Activated T-helper 17 cell treated with anti-CD3 and anti-CD28 coated beads, Interleukin-2, amount 50 U/mL, for 72 hours (primary cell): Measurements from ENCODE around the gene PMF1. TPM values are rescaled to one million over a fixed set of nuclear protein-coding genes. Genes with fewer than 3 reads are reported as not detected.
"Not testable (repeated sequence)": the region's sequence is repeated elsewhere in the genome, so short reads cannot be mapped to it uniquely, and the experiment has no call there.

ENCODE experiments used
- ATAC-seq: fragments of 150-1000 bp; cut with Tn5 transposase; replicated peaks from 2 replicates; pipeline ENCODE4 v1.10.0; 2021; ENCODE audit warnings: mild to moderate bottlenecking, moderate library complexity
- H3K27ac Mint-ChIP-seq: one replicate; pipeline ENCODE4 v1.8.0; 2022; ENCODE audit warnings: mixed read lengths
- H3K27me3 Mint-ChIP-seq: one replicate; pipeline ENCODE4 v1.8.0; 2022; ENCODE audit warnings: mixed read lengths
- H3K36me3 Mint-ChIP-seq: one replicate; pipeline ENCODE4 v1.8.0; 2022; ENCODE audit warnings: low read depth, mild to moderate bottlenecking, mixed read lengths
- H3K4me1 Mint-ChIP-seq: one replicate; pipeline ENCODE4 v1.8.0; 2022; ENCODE audit warnings: mixed read lengths
- H3K4me3 Mint-ChIP-seq: one replicate; pipeline ENCODE4 v1.8.0; 2022; ENCODE audit warnings: mild to moderate bottlenecking, mixed read lengths
- H3K9me3 Mint-ChIP-seq: one replicate; pipeline ENCODE4 v1.8.0; 2022; ENCODE audit warnings: mixed read lengths
- total RNA-seq, 2 donors: library from RNA; stranded (reverse); gene quantifications; one replicate each; pipeline ENCODE4 v1.2.3, GENCODE V29; 2022

Gene PMF1
- 10 to 100 TPM; 85.6 to 87.3 TPM for total RNA-seq

- Mint-ChIP-seq H3K27ac (peak within 1 kb of the TSS; percentile 92), H3K4me3 (peak within 1 kb of the TSS; percentile 84), H3K27me3 (no peaks in the 10 kb centered on the region), H3K4me1 (peaks cover 11% of the 10 kb centered on the region), H3K36me3 (peaks cover 91% of the 10 kb centered on the region), H3K9me3 (no peaks in the 10 kb centered on the region)
- peak; percentile 91 for ATAC-seq
Observed at GRCh38 chr1:156212833-156213643, at the start of gene PMF1. Gene PMF1, plus strand, starts transcription at chr1:156213007. Its CDS starts 9 bp downstream, at chr1:156213016.

- peaks cover 38% of the 10 kb centered on the region for H3K36me3 Mint-ChIP-seq
- H3K9me3 Mint-ChIP-seq, result peaks cover 3% of the 10 kb centered on the region
- no peaks in the 10 kb centered on the region for H3K27me3 Mint-ChIP-seq
Observed at GRCh38 chr1:156163712-156164111, 49.1 kb upstream of the PMF1 start.

GRCh38 chr1:156164125-156164831, 48.5 kb upstream of the PMF1 start:
- Mint-ChIP-seq H3K4me1 (peaks cover 36% of the 10 kb centered on the region), H3K36me3 (peaks cover 37% of the 10 kb centered on the region), H3K27ac (no peak overlapping the region), H3K4me3 (peak overlapping the region; percentile 67), H3K9me3 (peaks cover 3% of the 10 kb centered on the region), H3K27me3 (no peaks in the 10 kb centered on the region)
- no peak for ATAC-seq

More at GRCh38 chr1:156163712-156164111, 49.1 kb upstream of the PMF1 start:
- H3K27ac Mint-ChIP-seq, result no peak overlapping the region
- no peak overlapping the region for H3K4me3 Mint-ChIP-seq
- ATAC-seq, result no peak
- peaks cover 39% of the 10 kb centered on the region for H3K4me1 Mint-ChIP-seq

- Mint-ChIP-seq H3K4me1 (peaks cover 28% of the 10 kb centered on the region), H3K27ac (peak overlapping the region; percentile 87)
- peak; percentile 48 for ATAC-seq
Observed at GRCh38 chr1:156165083-156165482, 47.7 kb upstream of the PMF1 start.

GRCh38 chr1:156167536-156167935, 45.3 kb upstream of the PMF1 start:
- Mint-ChIP-seq H3K36me3 (peaks cover 19% of the 10 kb centered on the region), H3K27ac (no peak overlapping the region), H3K9me3 (peaks cover 3% of the 10 kb centered on the region), H3K4me3 (no peak overlapping the region), H3K27me3 (no peaks in the 10 kb centered on the region), H3K4me1 (peaks cover 14% of the 10 kb centered on the region)
- no peak for ATAC-seq

More at GRCh38 chr1:156165083-156165482, 47.7 kb upstream of the PMF1 start:
- Mint-ChIP-seq H3K36me3 (peaks cover 29% of the 10 kb centered on the region), H3K4me3 (peak overlapping the region; percentile 67), H3K9me3 (peaks cover 3% of the 10 kb centered on the region), H3K27me3 (no peaks in the 10 kb centered on the region)

- ATAC-seq, result peak; percentile 42
- Mint-ChIP-seq H3K36me3 (peaks cover 30% of the 10 kb centered on the region), H3K9me3 (no peaks in the 10 kb centered on the region), H3K27me3 (peaks cover 11% of the 10 kb centered on the region), H3K4me1 (peaks cover 11% of the 10 kb centered on the region), H3K4me3 (peak overlapping the region; percentile 55), H3K27ac (peak overlapping the region; percentile 90)
Observed at GRCh38 chr1:156172696-156173470, 39.9 kb upstream of the PMF1 start.

- H3K4me1 Mint-ChIP-seq, result peaks cover 18% of the 10 kb centered on the region
- H3K27me3 Mint-ChIP-seq, result peaks cover 11% of the 10 kb centered on the region
- no peak overlapping the region for H3K4me3 Mint-ChIP-seq
- peak overlapping the region; percentile 48 for H3K27ac Mint-ChIP-seq
- no peaks in the 10 kb centered on the region for H3K9me3 Mint-ChIP-seq
- H3K36me3 Mint-ChIP-seq, result peaks cover 26% of the 10 kb centered on the region
- no peak for ATAC-seq
Observed at GRCh38 chr1:156176610-156177210, 36.1 kb upstream of the PMF1 start.

- Mint-ChIP-seq H3K9me3 (no peaks in the 10 kb centered on the region), H3K27me3 (peaks cover 10% of the 10 kb centered on the region), H3K27ac (peak overlapping the region; percentile 24), H3K4me3 (no peak overlapping the region), H3K4me1 (peaks cover 15% of the 10 kb centered on the region), H3K36me3 (peaks cover 23% of the 10 kb centered on the region)
- peak; percentile 32 for ATAC-seq
Observed at GRCh38 chr1:156177919-156178654, 34.7 kb upstream of the PMF1 start.

- H3K9me3 Mint-ChIP-seq, result no peaks in the 10 kb centered on the region
- peaks cover 7% of the 10 kb centered on the region for H3K4me1 Mint-ChIP-seq
- no peak overlapping the region for H3K27ac Mint-ChIP-seq
- H3K4me3 Mint-ChIP-seq, result no peak overlapping the region
- H3K27me3 Mint-ChIP-seq, result peaks cover 3% of the 10 kb centered on the region
- ATAC-seq, result no peak
- peaks cover 5% of the 10 kb centered on the region for H3K36me3 Mint-ChIP-seq
Observed at GRCh38 chr1:156180471-156180870, 32.3 kb upstream of the PMF1 start.

GRCh38 chr1:156181391-156181924, 31.3 kb upstream of the PMF1 start:
- H3K27ac Mint-ChIP-seq, H3K36me3 Mint-ChIP-seq, H3K4me1 Mint-ChIP-seq, H3K27me3 Mint-ChIP-seq, ATAC-seq, H3K4me3 Mint-ChIP-seq, H3K9me3 Mint-ChIP-seq: not testable (repeated sequence)

GRCh38 chr1:156182010-156182779, 30.6 kb upstream of the PMF1 start:
- not testable (repeated sequence) for ATAC-seq, H3K27ac Mint-ChIP-seq, H3K9me3 Mint-ChIP-seq, H3K4me1 Mint-ChIP-seq, H3K36me3 Mint-ChIP-seq, H3K27me3 Mint-ChIP-seq, H3K4me3 Mint-ChIP-seq

- H3K27me3 Mint-ChIP-seq, ATAC-seq, H3K9me3 Mint-ChIP-seq, H3K4me3 Mint-ChIP-seq, H3K36me3 Mint-ChIP-seq, H3K4me1 Mint-ChIP-seq, H3K27ac Mint-ChIP-seq: not testable (repeated sequence)
Observed at GRCh38 chr1:156186347-156187177, 26.2 kb upstream of the PMF1 start.
